ENCODE results near the gene AMN1.

The AMN1 gene

GRCh38 chr12:31633464-31633863 lies 95.4 kb downstream of the AMN1 start:
- Histone ChIP-seq H2BK15ac (replicated peaks; ENCODE audit: low read depth) (no peak overlapping the region), H4K5ac (ENCODE audit: low read length) (no peak overlapping the region), H3K4ac (ENCODE audit: low read depth, low read length) (no peak overlapping the region), H3K27me3 (ENCODE audit: insufficient read depth, low read length, poor library complexity) (no peaks in the 10 kb centered on the region), H3K4me1 (ENCODE audit: control insufficient read depth, low read depth, low read length) (no peaks in the 10 kb centered on the region), H3K27ac (ENCODE audit: low read depth, low read length) (no peak overlapping the region), H2BK120ac (ENCODE audit: low read depth, low read length) (no peak overlapping the region), H2AK5ac (ENCODE audit: low read length) (no peak overlapping the region), H3K79me2 (ENCODE audit: control insufficient read depth, insufficient read depth, low read length) (no peaks in the 10 kb centered on the region), H2BK5ac (ENCODE audit: low read length) (no peak overlapping the region), H3K79me1 (ENCODE audit: low read length) (no peaks in the 10 kb centered on the region), H3K36me3 (ENCODE audit: control insufficient read depth, insufficient read depth, low read length) (no peaks in the 10 kb centered on the region), H3K4me3 (ENCODE audit: low read length) (no peak overlapping the region), H3K18ac (ENCODE audit: low read length) (no peak overlapping the region), H3K23ac (ENCODE audit: low read length) (no peak overlapping the region), H3K56ac (ENCODE audit: low read length) (no peak overlapping the region), H3K4me2 (ENCODE audit: low read length) (no peak overlapping the region), H4K8ac (ENCODE audit: low read depth, low read length) (no peak overlapping the region), H3K9ac (ENCODE audit: low read length) (no peak overlapping the region)
- DNase-seq: no peak
- WGBS (ENCODE audit: extremely low coverage, insufficient coverage, low lambda C conversion rate): no CpG with 5 or more reads among the region's 4 CpGs

- no peaks in the 10 kb centered on the region for H3K27me3 ChIP-seq (ENCODE audit: insufficient read depth, low read length, poor library complexity)
- H2AK5ac ChIP-seq (ENCODE audit: low read length): no peak overlapping the region
- H3K36me3 ChIP-seq (ENCODE audit: control insufficient read depth, insufficient read depth, low read length): no peaks in the 10 kb centered on the region
These were observed 97.0 kb downstream of the AMN1 start for GRCh38 chr12:31631809-31632208.

GRCh38 chr12:31631023-31631724 lies 97.6 kb downstream of the AMN1 start:
- H2BK5ac ChIP-seq (ENCODE audit: low read length): no peak overlapping the region
- no peaks in the 10 kb centered on the region for H3K4me1 ChIP-seq (ENCODE audit: control insufficient read depth, low read depth, low read length)
- H3K4me3 ChIP-seq (ENCODE audit: low read length): no peak overlapping the region
- no peak overlapping the region for H4K8ac ChIP-seq (ENCODE audit: low read depth, low read length)
- no peaks in the 10 kb centered on the region for H3K27me3 ChIP-seq (ENCODE audit: insufficient read depth, low read length, poor library complexity)
- no peak overlapping the region for H2BK15ac ChIP-seq (replicated peaks; ENCODE audit: low read depth)
- H3K36me3 ChIP-seq (ENCODE audit: control insufficient read depth, insufficient read depth, low read length): no peaks in the 10 kb centered on the region
- no peak overlapping the region for H4K5ac ChIP-seq (ENCODE audit: low read length)
- no peak overlapping the region for H3K23ac ChIP-seq (ENCODE audit: low read length)
- DNase-seq: no peak
- no peak overlapping the region for H2AK5ac ChIP-seq (ENCODE audit: low read length)
- H3K4me2 ChIP-seq (ENCODE audit: low read length): no peak overlapping the region
- no peaks in the 10 kb centered on the region for H3K79me1 ChIP-seq (ENCODE audit: low read length)
- no peak overlapping the region for H2BK120ac ChIP-seq (ENCODE audit: low read depth, low read length)
- H3K27ac ChIP-seq (ENCODE audit: low read depth, low read length): no peak overlapping the region
- no peaks in the 10 kb centered on the region for H3K79me2 ChIP-seq (ENCODE audit: control insufficient read depth, insufficient read depth, low read length)
- H3K18ac ChIP-seq (ENCODE audit: low read length): no peak overlapping the region
- no peak overlapping the region for H3K56ac ChIP-seq (ENCODE audit: low read length)
- no peak overlapping the region for H3K9ac ChIP-seq (ENCODE audit: low read length)
- no peak overlapping the region for H3K4ac ChIP-seq (ENCODE audit: low read depth, low read length)
- WGBS (ENCODE audit: extremely low coverage, insufficient coverage, low lambda C conversion rate): no CpG with 5 or more reads among the region's 6 CpGs

More at GRCh38 chr12:31631809-31632208, 97.0 kb downstream of the AMN1 start:
- no peak overlapping the region for H3K4me3 ChIP-seq (ENCODE audit: low read length)
- WGBS (ENCODE audit: extremely low coverage, insufficient coverage, low lambda C conversion rate): no CpG with 5 or more reads among the region's 12 CpGs
- no peak overlapping the region for H3K4me2 ChIP-seq (ENCODE audit: low read length)
- H4K8ac ChIP-seq (ENCODE audit: low read depth, low read length): no peak overlapping the region
- no peaks in the 10 kb centered on the region for H3K4me1 ChIP-seq (ENCODE audit: control insufficient read depth, low read depth, low read length)
- H3K79me1 ChIP-seq (ENCODE audit: low read length): no peaks in the 10 kb centered on the region
- H4K5ac ChIP-seq (ENCODE audit: low read length): no peak overlapping the region
- H3K9ac ChIP-seq (ENCODE audit: low read length): no peak overlapping the region
- no peak overlapping the region for H3K23ac ChIP-seq (ENCODE audit: low read length)
- no peak overlapping the region for H3K27ac ChIP-seq (ENCODE audit: low read depth, low read length)
- H3K18ac ChIP-seq (ENCODE audit: low read length): no peak overlapping the region
- H3K4ac ChIP-seq (ENCODE audit: low read depth, low read length): no peak overlapping the region
- H2BK120ac ChIP-seq (ENCODE audit: low read depth, low read length): no peak overlapping the region
- no peaks in the 10 kb centered on the region for H3K79me2 ChIP-seq (ENCODE audit: control insufficient read depth, insufficient read depth, low read length)
- H2BK15ac ChIP-seq (replicated peaks; ENCODE audit: low read depth): no peak overlapping the region
- no peak overlapping the region for H2BK5ac ChIP-seq (ENCODE audit: low read length)
- no peak for DNase-seq
- no peak overlapping the region for H3K56ac ChIP-seq (ENCODE audit: low read length)

GRCh38 chr12:31629756-31630732 lies 98.8 kb downstream of the AMN1 start:
- H3K56ac ChIP-seq (ENCODE audit: low read length): no peak overlapping the region
- H3K9ac ChIP-seq (ENCODE audit: low read length): no peak overlapping the region
- no peak overlapping the region for H2BK120ac ChIP-seq (ENCODE audit: low read depth, low read length)
- no peak overlapping the region for H3K27ac ChIP-seq (ENCODE audit: low read depth, low read length)
- H2AK5ac ChIP-seq (ENCODE audit: low read length): no peak overlapping the region
- no peak overlapping the region for H3K23ac ChIP-seq (ENCODE audit: low read length)
- no peak overlapping the region for H4K8ac ChIP-seq (ENCODE audit: low read depth, low read length)
- no peaks in the 10 kb centered on the region for H3K27me3 ChIP-seq (ENCODE audit: insufficient read depth, low read length, poor library complexity)
- no peak overlapping the region for H4K5ac ChIP-seq (ENCODE audit: low read length)
- no peak overlapping the region for H3K4me2 ChIP-seq (ENCODE audit: low read length)
- WGBS (ENCODE audit: extremely low coverage, insufficient coverage, low lambda C conversion rate): no CpG with 5 or more reads among the region's 16 CpGs
- no peaks in the 10 kb centered on the region for H3K4me1 ChIP-seq (ENCODE audit: control insufficient read depth, low read depth, low read length)
- H3K18ac ChIP-seq (ENCODE audit: low read length): no peak overlapping the region
- no peak overlapping the region for H3K4ac ChIP-seq (ENCODE audit: low read depth, low read length)
- no peak overlapping the region for H2BK15ac ChIP-seq (replicated peaks; ENCODE audit: low read depth)
- no peak overlapping the region for H3K4me3 ChIP-seq (ENCODE audit: low read length)
- H2BK5ac ChIP-seq (ENCODE audit: low read length): no peak overlapping the region
- no peaks in the 10 kb centered on the region for H3K79me2 ChIP-seq (ENCODE audit: control insufficient read depth, insufficient read depth, low read length)
- H3K79me1 ChIP-seq (ENCODE audit: low read length): no peaks in the 10 kb centered on the region
- H3K36me3 ChIP-seq (ENCODE audit: control insufficient read depth, insufficient read depth, low read length): no peaks in the 10 kb centered on the region
- DNase-seq: no peak

- Histone ChIP-seq H3K4me1 (ENCODE audit: control insufficient read depth, low read depth, low read length) (no peaks in the 10 kb centered on the region), H2AK5ac (ENCODE audit: low read length) (no peak overlapping the region), H3K23ac (ENCODE audit: low read length) (no peak overlapping the region), H3K4me3 (ENCODE audit: low read length) (no peak overlapping the region), H3K36me3 (ENCODE audit: control insufficient read depth, insufficient read depth, low read length) (no peaks in the 10 kb centered on the region), H2BK120ac (ENCODE audit: low read depth, low read length) (no peak overlapping the region), H4K8ac (ENCODE audit: low read depth, low read length) (no peak overlapping the region), H3K27ac (ENCODE audit: low read depth, low read length) (no peak overlapping the region), H3K4me2 (ENCODE audit: low read length) (no peak overlapping the region), H3K9ac (ENCODE audit: low read length) (no peak overlapping the region), H3K27me3 (ENCODE audit: insufficient read depth, low read length, poor library complexity) (no peaks in the 10 kb centered on the region), H3K56ac (ENCODE audit: low read length) (no peak overlapping the region), H3K79me2 (ENCODE audit: control insufficient read depth, insufficient read depth, low read length) (no peaks in the 10 kb centered on the region), H4K5ac (ENCODE audit: low read length) (no peak overlapping the region), H2BK5ac (ENCODE audit: low read length) (no peak overlapping the region), H3K18ac (ENCODE audit: low read length) (no peak overlapping the region), H3K79me1 (ENCODE audit: low read length) (no peaks in the 10 kb centered on the region), H3K4ac (ENCODE audit: low read depth, low read length) (no peak overlapping the region), H2BK15ac (replicated peaks; ENCODE audit: low read depth) (no peak overlapping the region)
- DNase-seq: no peak
- no CpG with 5 or more reads among the region's 5 CpGs for WGBS (ENCODE audit: extremely low coverage, insufficient coverage, low lambda C conversion rate)
These were observed 101.3 kb downstream of the AMN1 start for GRCh38 chr12:31627456-31628054.
